CD14-positive monocyte (primary cell): Measurements from ENCODE around the gene BORA. TPM values are rescaled to one million over a fixed set of nuclear protein-coding genes. Genes with fewer than 3 reads are reported as not detected.

Experiments used
- DNase-seq, 3 donors: peaks; one replicate each; pipeline ENCODE4 v3.0.0-alpha.2; 2011 to 2022
- H2AFZ ChIP-seq: 2 replicates; pipeline ENCODE4 v1.6.0; 2012; ENCODE audit warnings: mild to moderate bottlenecking, low read depth, low read length, inconsistent platforms; ENCODE audit not compliant: insufficient read depth, poor library complexity, severe bottlenecking
- H3K27ac ChIP-seq, 2 donors: 1 replicate in 1 of 2; 2 replicates in 1 of 2; pipeline ENCODE4 v1.5.1; 2012 to 2013; ENCODE audit warnings: low read length in 2 of 2, control low read depth in 1 of 2, inconsistent platforms in 1 of 2, low read depth in 1 of 2, mild to moderate bottlenecking in 1 of 2
- H3K27me3 ChIP-seq, 2 donors: one replicate each; pipeline versions ENCODE4 v1.6.0 to v1.6.1; 2011 to 2013; ENCODE audit warnings: low read length in 2 of 2; ENCODE audit not compliant: control insufficient read depth in 2 of 2, insufficient read depth in 2 of 2
- H3K36me3 ChIP-seq, 2 donors: replicated peaks in 1 of 2; 1 replicate in 1 of 2; 2 replicates in 1 of 2; pipeline versions ENCODE4 v1.5.1 to v1.6.1; 2012 to 2013; ENCODE audit warnings: low read length in 2 of 2, control low read depth in 1 of 2, inconsistent platforms in 1 of 2, mild to moderate bottlenecking in 1 of 2; ENCODE audit not compliant: insufficient read depth in 2 of 2, control insufficient read depth in 1 of 2
- H3K4me1 ChIP-seq, 2 donors: 1 replicate in 1 of 2; 2 replicates in 1 of 2; pipeline versions ENCODE4 v1.5.1 to v1.6.1; 2012 to 2013; ENCODE audit warnings: low read length in 2 of 2, control low read depth in 1 of 2, inconsistent platforms in 1 of 2, mild to moderate bottlenecking in 1 of 2, moderate library complexity in 1 of 2; ENCODE audit not compliant: insufficient read depth in 2 of 2, control insufficient read depth in 1 of 2
- H3K4me2 ChIP-seq: replicated peaks from 2 replicates; pipeline ENCODE3; 2012; ENCODE audit warnings: low read length, moderate library complexity, mild to moderate bottlenecking; ENCODE audit not compliant: poor library complexity, severe bottlenecking; ENCODE audit errors: extremely low read depth
- H3K4me3 ChIP-seq, 3 experiments: fragments of 200-600 bp in 1 of 3; sonication (generic) in 1 of 3; replicated peaks in 1 of 3; 1 replicate in 2 of 3; 2 replicates in 1 of 3; pipeline ENCODE4 v1.5.1; 2011 to 2013; ENCODE audit warnings: low read length in 3 of 3, mild to moderate bottlenecking in 3 of 3, control low read depth in 2 of 3, low read depth in 2 of 3, inconsistent platforms in 1 of 3, moderate library complexity in 1 of 3
- H3K79me2 ChIP-seq: 2 replicates; pipeline ENCODE4 v1.6.0; 2012; ENCODE audit warnings: mild to moderate bottlenecking, control low read depth, inconsistent platforms, low read length, moderate library complexity; ENCODE audit not compliant: insufficient read depth
- H3K9ac ChIP-seq: 2 replicates; pipeline ENCODE4 v1.6.0; 2017; ENCODE audit warnings: low read length, mild to moderate bottlenecking; ENCODE audit not compliant: insufficient read depth, poor library complexity, severe bottlenecking
- H3K9me3 ChIP-seq, 2 donors: replicated peaks in 1 of 2; 1 replicate in 1 of 2; 2 replicates in 1 of 2; pipeline versions ENCODE4 v1.5.1 to v1.6.1; 2012 to 2013; ENCODE audit warnings: low read length in 2 of 2, control low read depth in 1 of 2; ENCODE audit not compliant: control insufficient read depth in 1 of 2, insufficient read depth in 1 of 2
- H4K20me1 ChIP-seq: 2 replicates; pipeline ENCODE4 v1.6.0; 2012; ENCODE audit warnings: mild to moderate bottlenecking, low read length, control low read depth, moderate library complexity; ENCODE audit not compliant: insufficient read depth
- H3K27ac Mint-ChIP-seq, 7 donors: one replicate each; pipeline ENCODE4 v1.8.0; 2020; ENCODE audit warnings: mild to moderate bottlenecking in 7 of 7, mixed read lengths in 7 of 7, moderate library complexity in 6 of 7, inconsistent platforms in 2 of 7
- H3K27me3 Mint-ChIP-seq, 3 donors: one replicate each; pipeline ENCODE4 v1.8.0; 2021 to 2022; ENCODE audit warnings: low read depth in 3 of 3, mild to moderate bottlenecking in 3 of 3, mixed read lengths in 3 of 3, moderate library complexity in 3 of 3, inconsistent platforms in 1 of 3
- H3K36me3 Mint-ChIP-seq, 2 donors: one replicate each; pipeline ENCODE4 v1.8.0; 2020; ENCODE audit warnings: mixed read lengths in 2 of 2, inconsistent platforms in 1 of 2, mild to moderate bottlenecking in 1 of 2
- H3K4me1 Mint-ChIP-seq: one replicate; pipeline ENCODE4 v1.8.0; 2020; ENCODE audit warnings: mild to moderate bottlenecking, mixed read lengths
- H3K4me3 Mint-ChIP-seq, 2 donors: one replicate each; pipeline ENCODE4 v1.8.0; 2020; ENCODE audit warnings: mild to moderate bottlenecking in 2 of 2, mixed read lengths in 2 of 2, moderate library complexity in 1 of 2
- H3K9me3 Mint-ChIP-seq, 7 donors: one replicate each; pipeline ENCODE4 v1.8.0; 2020 to 2022; ENCODE audit warnings: mixed read lengths in 7 of 7, mild to moderate bottlenecking in 6 of 7, moderate library complexity in 6 of 7, inconsistent platforms in 2 of 7
- CTCF ChIP-seq: fragments of 200-600 bp; IDR thresholded peaks from one replicate; pipeline ENCODE4 v1.8.0; 2022; ENCODE audit warnings: antibody characterized with exemption, mild to moderate bottlenecking
- whole genome bisulfite sequencing: methylation state at CpG from one replicate; pipeline ENCODE4 v1.1.5; 2013; ENCODE audit warnings: missing lambda C conversion rate; ENCODE audit not compliant: insufficient coverage; 5-methylcytosine and 5-hydroxymethylcytosine counted together
- intact Hi-C, 2 donors: fragments of 100-400 bp; cut with micrococcal nuclease; formaldehyde crosslinking; loops; one replicate each; pipeline versions ENCODE4 v1.15.0 to v1.15.1; 2023
- polyA plus RNA-seq, 3 donors: library from polyadenylated mRNA; depleted of rRNA in 1 of 3; unstranded in 2 of 3; stranded (reverse) in 1 of 3; fragments of 300-500 nt in 2 of 3; fragments of >200 nt in 1 of 3; fragmentation: Illumina TruSeq in 2 of 3; gene quantifications; 1 replicate in 2 of 3; 2 replicates in 1 of 3; pipeline ENCODE4 v1.2.3, GENCODE V29; 2012 to 2021

The BORA gene
- polyA plus RNA-seq, 3 donors = 2.1 to 4.7 (median 2.9) TPM

DNA sequence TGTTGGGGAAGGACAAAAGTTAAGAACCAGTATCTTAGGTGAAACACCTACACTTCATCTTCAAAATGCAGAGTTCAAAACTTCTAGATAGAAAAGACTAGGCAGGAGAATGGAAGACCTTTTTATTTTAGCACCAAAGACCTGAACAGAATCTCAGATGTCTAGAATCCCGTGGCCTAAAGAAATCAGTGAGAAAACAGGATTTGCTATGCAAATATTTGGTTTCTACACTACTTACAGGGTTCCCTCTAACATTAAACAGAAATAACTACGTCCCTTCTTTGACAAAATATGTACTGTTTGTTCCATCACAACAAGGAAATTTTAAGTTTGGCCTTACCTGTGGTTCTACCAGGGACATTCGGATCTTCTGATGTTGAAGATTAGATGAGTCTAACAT, 32.5 kb downstream of the BORA start:
- no peak overlapping the region for H3K27ac Mint-ChIP-seq
- no peak overlapping the region for H3K4me2 ChIP-seq
- no peaks in the 10 kb centered on the region for H3K9me3 Mint-ChIP-seq
- no peak overlapping the region for H2AFZ ChIP-seq
- no peak overlapping the region for H3K4me3 ChIP-seq
- no peaks in the 10 kb centered on the region for H3K27me3 Mint-ChIP-seq
- intact Hi-C loops = no loop called here
- H3K36me3 Mint-ChIP-seq = peaks cover 71 to 78% of the 10 kb centered on the region in 2 donors
- no peak for DNase-seq
- H3K9me3 ChIP-seq = no peaks in the 10 kb centered on the region
- peaks cover 11% of the 10 kb centered on the region for H4K20me1 ChIP-seq
- no peak for TF ChIP-seq CTCF
- H3K27me3 ChIP-seq = no peaks in the 10 kb centered on the region
- H3K36me3 ChIP-seq = peaks cover 95 to 100% of the 10 kb centered on the region in 2 donors
- H3K4me1 ChIP-seq = no peaks in the 10 kb centered on the region
- H3K4me3 Mint-ChIP-seq = no peak overlapping the region
- no peaks in the 10 kb centered on the region for H3K4me1 Mint-ChIP-seq
- H3K9ac ChIP-seq = no peak overlapping the region
- H3K27ac ChIP-seq = no peak overlapping the region
- no CpG with 5 or more reads among the region's 3 CpGs for WGBS
- H3K79me2 ChIP-seq = no peaks in the 10 kb centered on the region

- H3K9me3 Mint-ChIP-seq = no peaks in the 10 kb centered on the region
- DNase-seq = no peak
- Histone ChIP-seq H3K36me3 (peaks cover 98 to 100% of the 10 kb centered on the region in 2 donors), H2AFZ (no peak overlapping the region), H3K79me2 (no peaks in the 10 kb centered on the region), H3K4me2 (no peak overlapping the region), H3K9ac (no peak overlapping the region), H3K27ac (no peak overlapping the region), H3K9me3 (no peaks in the 10 kb centered on the region), H3K4me1 (no peaks in the 10 kb centered on the region), H3K4me3 (no peak overlapping the region), H4K20me1 (no peaks in the 10 kb centered on the region), H3K27me3 (no peaks in the 10 kb centered on the region)
- peak overlapping the region in 1 of 7 donors; percentile 66 for H3K27ac Mint-ChIP-seq
- no peaks in the 10 kb centered on the region for H3K27me3 Mint-ChIP-seq
- H3K4me3 Mint-ChIP-seq = no peak overlapping the region
- no peak for TF ChIP-seq CTCF
- no peaks in the 10 kb centered on the region for H3K4me1 Mint-ChIP-seq
- intact Hi-C loops = no loop called here
- peaks cover 83 to 86% of the 10 kb centered on the region in 2 donors for H3K36me3 Mint-ChIP-seq
- WGBS = no CpG with 5 or more reads among the region's 2 CpGs
Observed at GRCh38 chr13:72763411-72763810, 35.7 kb downstream of the BORA start.
